Endothelial cell of umbilical vein (primary cell): Measurements from ENCODE around the gene PHKA2. TPM values are rescaled to one million over a fixed set of nuclear protein-coding genes. Genes with fewer than 3 reads are reported as not detected.

Experiments
- BruUV-seq: library from RNA; stranded (reverse); fragments of 400-500 nt; replicated peaks from 2 replicates; lab custom pipeline; 2021; lab: Mats Ljungman, UMichigan
- CTCF ChIA-PET: fragments of 300-600, 350-600 bp; sonication (Branson Sonifier 250); formaldehyde crosslinking; loops from one replicate; lab custom pipeline; 2021; ENCODE audit warnings: antibody characterized with exemption, inconsistent platforms; lab: Charles Lee
- POLR2A ChIA-PET: fragments of 300-600, 350-600 bp; sonication (Branson Sonifier 250); formaldehyde crosslinking; loops from one replicate; lab custom pipeline; 2021; ENCODE audit warnings: antibody characterized with exemption, inconsistent platforms; lab: Charles Lee
- DNase-seq: peaks from one replicate; pipeline ENCODE4 v3.0.0-alpha.2; 2011; ENCODE audit warnings: low read depth, low spot score
- FAIRE-seq: peaks from 2 replicates; lab custom pipeline; 2011; peaks lifted over from hg19 to GRCh38; lab: Jason Lieb, UNC
- H2AFZ ChIP-seq: 2 replicates; pipeline ENCODE4 v1.6.0; 2012; ENCODE audit warnings: low read depth, low read length, control low read depth, inconsistent platforms
- H3K27ac ChIP-seq: 2 replicates; pipeline ENCODE4 v1.5.1; 2011; ENCODE audit warnings: low read depth, mild to moderate bottlenecking, control low read depth, low read length, moderate library complexity; ENCODE audit not compliant: insufficient read depth
- H3K27me3 ChIP-seq, 2 experiments: 2 replicates each; pipeline versions ENCODE4 v1.6.0 to v1.6.1; 2011; ENCODE audit warnings: low read length in 2 of 2, mixed read lengths in 1 of 2; ENCODE audit not compliant: control insufficient read depth in 2 of 2, insufficient read depth in 2 of 2
- H3K36me3 ChIP-seq, 2 experiments: 2 replicates in 1 of 2; 3 replicates in 1 of 2; pipeline ENCODE4 v1.5.1; 2011; ENCODE audit warnings: low read length in 2 of 2, mild to moderate bottlenecking in 1 of 2, moderate library complexity in 1 of 2; ENCODE audit not compliant: control insufficient read depth in 2 of 2, insufficient read depth in 2 of 2; ENCODE audit errors: extremely low read depth in 1 of 2
- H3K4me1 ChIP-seq: 3 replicates; pipeline ENCODE4 v1.5.1; 2011; ENCODE audit warnings: mild to moderate bottlenecking, low read length; ENCODE audit not compliant: control insufficient read depth, insufficient read depth; ENCODE audit errors: extremely low read depth
- H3K4me2 ChIP-seq: 2 replicates; pipeline ENCODE4 v1.6.1; 2011; ENCODE audit warnings: low read length, control low read depth, mixed read lengths; ENCODE audit not compliant: insufficient read depth
- H3K4me3 ChIP-seq, 3 experiments: fragments of 200-600 bp in 1 of 3; sonication (generic), shearing (Covaris generic) in 1 of 3; replicated peaks in 1 of 3; 2 replicates each; pipeline ENCODE4 v1.5.1; 2011 to 2016; ENCODE audit warnings: control low read depth in 3 of 3, low read length in 3 of 3, mild to moderate bottlenecking in 2 of 3, inconsistent platforms in 1 of 3, low read depth in 1 of 3, moderate library complexity in 1 of 3; ENCODE audit not compliant: insufficient read depth in 1 of 3
- H3K79me2 ChIP-seq: 2 replicates; pipeline ENCODE4 v1.6.0; 2012; ENCODE audit warnings: low read length, inconsistent platforms; ENCODE audit not compliant: control insufficient read depth, insufficient read depth
- H3K9ac ChIP-seq: replicated peaks from 2 replicates; pipeline ENCODE3; 2011; ENCODE audit warnings: low read length, control low read depth; ENCODE audit not compliant: insufficient read depth; ENCODE audit errors: extremely low read depth
- H3K9me1 ChIP-seq: replicated peaks from 3 replicates; pipeline ENCODE4 v1.6.0; 2011; ENCODE audit warnings: mild to moderate bottlenecking, low read length; ENCODE audit not compliant: control insufficient read depth, insufficient read depth; ENCODE audit errors: extremely low read depth
- H3K9me3 ChIP-seq: replicated peaks from 2 replicates; pipeline ENCODE4 v1.5.1; 2012; ENCODE audit warnings: low read length, inconsistent platforms; ENCODE audit not compliant: control insufficient read depth, insufficient read depth
- H4K20me1 ChIP-seq: replicated peaks from 2 replicates; pipeline ENCODE3; 2011; ENCODE audit warnings: mild to moderate bottlenecking, low read length; ENCODE audit not compliant: control insufficient read depth, insufficient read depth; ENCODE audit errors: extremely low read depth
- CTCF ChIP-seq, 2 donors: IDR thresholded peaks; 1 replicate in 1 of 2; 2 replicates in 1 of 2; pipeline ENCODE4 v1.5.1; 2011; ENCODE audit warnings: low read length in 2 of 2, mild to moderate bottlenecking in 2 of 2, moderate library complexity in 2 of 2, control low read depth in 1 of 2, inconsistent platforms in 1 of 2, low read depth in 1 of 2; ENCODE audit not compliant: insufficient read depth in 1 of 2; ENCODE audit errors: extremely low read depth in 1 of 2
- EZH2 ChIP-seq: IDR thresholded peaks from 2 replicates; pipeline ENCODE4 v1.6.1; 2012; ENCODE audit warnings: borderline replicate concordance, low read depth, mild to moderate bottlenecking, moderate library complexity, low read length, inconsistent platforms; ENCODE audit not compliant: severe bottlenecking
- FOS ChIP-seq: IDR thresholded peaks from 2 replicates; pipeline ENCODE4 v1.6.1; 2011; ENCODE audit warnings: mild to moderate bottlenecking, low read length, moderate library complexity, borderline replicate concordance; ENCODE audit not compliant: insufficient read depth
- GATA2 ChIP-seq: IDR thresholded peaks from 2 replicates; pipeline ENCODE4 v1.7.0; 2011; ENCODE audit warnings: low read depth, mild to moderate bottlenecking, moderate library complexity, mixed read lengths, low read length; ENCODE audit not compliant: insufficient read length, insufficient read depth
- JUN ChIP-seq: IDR thresholded peaks from 2 replicates; pipeline ENCODE4 v1.6.1; 2011; ENCODE audit warnings: borderline replicate concordance, low read depth; ENCODE audit not compliant: insufficient read length, insufficient read depth
- MYC ChIP-seq: IDR thresholded peaks from one replicate; pipeline ENCODE4 v1.6.1; 2011; ENCODE audit warnings: mild to moderate bottlenecking, low read depth, low read length
- POLR2A ChIP-seq: IDR thresholded peaks from 2 replicates; pipeline ENCODE4 v1.6.1; 2012; ENCODE audit warnings: low read depth, mild to moderate bottlenecking, control low read depth, low read length
- POLR2AphosphoS5 ChIP-seq: IDR thresholded peaks from 2 replicates; pipeline ENCODE4 v1.6.1; 2012; ENCODE audit warnings: low read depth, mild to moderate bottlenecking, control low read depth, low read length, moderate library complexity; ENCODE audit not compliant: insufficient read depth
- dilution Hi-C: fragments of 300-500 bp; cut with MboI; formaldehyde crosslinking; loops from one replicate; pipeline ENCODE4 v1.15.0; 2019; ENCODE audit warnings: low sequenced_read_pairs; ENCODE audit not compliant: extremely low pct_ligation_motif_present
- intact Hi-C: fragments of 100-400 bp; cut with micrococcal nuclease; formaldehyde crosslinking; loops from one replicate; pipeline ENCODE4 v1.10.0; 2022
- polyA plus RNA-seq, 4 experiments: library from polyadenylated mRNA; depleted of rRNA in 3 of 4; stranded (reverse) in 3 of 4; unstranded in 1 of 4; fragments of >200 nt; gene quantifications; 2 replicates each; pipeline versions ENCODE4 v1.2.1 to v1.2.3, GENCODE V29; 2011 to 2012; ENCODE audit warnings: missing spikeins in 1 of 4
- total RNA-seq: library from RNA; stranded (reverse); gene quantifications from 2 replicates; pipeline ENCODE4 v1.2.3, GENCODE V29; 2021
- TF ChIP-seq, protein P1 (sequence below): IDR thresholded peaks from 2 replicates; pipeline ENCODE4 v1.6.1; 2011; ENCODE audit not compliant: insufficient read depth, insufficient read length

The PHKA2 gene
- total and polyA plus RNA-seq, 2 donors (not counting 3 experiments of a cell fraction or from before 2014, with no cell fraction given), result 16.7 to 17.1 TPM

GRCh38 chrX:18856645-18856997 is 127.3 kb downstream of the PHKA2 start:
- POLR2A ChIA-PET, result no interaction called here
- CTCF ChIA-PET, result no interaction called here
- intact Hi-C loops, result no loop called here
- Histone ChIP-seq H3K4me2 (no peak overlapping the region), H3K4me3 (no peak overlapping the region), H3K79me2 (no peaks in the 10 kb centered on the region), H3K36me3 (no peaks in the 10 kb centered on the region), H2AFZ (no peak overlapping the region), H3K9ac (no peak overlapping the region), H3K9me1 (no peaks in the 10 kb centered on the region), H3K9me3 (no peaks in the 10 kb centered on the region), H3K4me1 (no peaks in the 10 kb centered on the region), H3K27me3 (no peaks in the 10 kb centered on the region), H3K27ac (no peak overlapping the region), H4K20me1 (no peaks in the 10 kb centered on the region)
- FAIRE-seq (no peak), DNase-seq (no peak)
- dilution Hi-C loops, result no loop called here
- TF ChIP-seq CTCF (IDR thresholded peaks at IDR 0.05; ENCODE audit: extremely low read depth in 1 of 2, insufficient read depth in 1 of 2, low read depth in 1 of 2, low read length in 2 of 2) (no peak), JUN (no peak), EZH2 (no peak), FOS (no peak), MYC (no peak), POLR2A (no peak), POLR2AphosphoS5 (no peak), GATA2 (no peak)
- TF ChIP-seq, protein P1, sequence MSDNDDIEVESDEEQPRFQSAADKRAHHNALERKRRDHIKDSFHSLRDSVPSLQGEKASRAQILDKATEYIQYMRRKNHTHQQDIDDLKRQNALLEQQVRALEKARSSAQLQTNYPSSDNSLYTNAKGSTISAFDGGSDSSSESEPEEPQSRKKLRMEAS, result no peak
- BruUV-seq, result no TSS peak
